GM19025 (cell line): ENCODE data around the gene ZMYM1.
"Not testable (repeated sequence)": the region's sequence is repeated elsewhere in the genome, so short reads cannot be mapped to it uniquely, and the experiment has no call there.

Source experiments
- ATAC-seq: cut with Tn5 transposase; IDR thresholded peaks from one replicate; pipeline ENCODE4 v1.9.1; 2021; ENCODE audit warnings: mild to moderate bottlenecking, low read depth, moderate library complexity; ENCODE audit not compliant: unreplicated experiment

ZMYM1 gene

GRCh38 chr1:35073265-35073811, 5.8 kb upstream of the ZMYM1 start:
- ATAC-seq: no peak

GRCh38 chr1:35076426-35076825, 2.8 kb upstream of the ZMYM1 start:
- ATAC-seq: not testable (repeated sequence)

- ATAC-seq: no peak
These were observed 1.1 kb downstream of the ZMYM1 start for GRCh38 chr1:35080171-35080854.

- ATAC-seq: no peak
These were observed 6.2 kb downstream of the ZMYM1 start for GRCh38 chr1:35085421-35085820.

GRCh38 chr1:35097224-35097623, 18.0 kb downstream of the ZMYM1 start:
- ATAC-seq: no peak

- ATAC-seq: no peak
These were observed 31.9 kb downstream of the ZMYM1 start for GRCh38 chr1:35111106-35111505.

- ATAC-seq: no peak
These were observed 33.5 kb downstream of the ZMYM1 start for GRCh38 chr1:35112668-35113067.

- ATAC-seq: no peak
These were observed 36.5 kb downstream of the ZMYM1 start for GRCh38 chr1:35115459-35116383.

- no peak for ATAC-seq
These were observed 41.4 kb downstream of the ZMYM1 start for GRCh38 chr1:35120458-35121133.

GRCh38 chr1:35122311-35122710, 43.1 kb downstream of the ZMYM1 start:
- ATAC-seq: no peak

GRCh38 chr1:35126546-35126945, 47.4 kb downstream of the ZMYM1 start:
- ATAC-seq: no peak

GRCh38 chr1:35129080-35129479, 49.9 kb downstream of the ZMYM1 start:
- ATAC-seq: no peak

GRCh38 chr1:35136780-35137179, 57.6 kb downstream of the ZMYM1 start:
- no peak for ATAC-seq

- not testable (repeated sequence) for ATAC-seq
These were observed 58.4 kb downstream of the ZMYM1 start for GRCh38 chr1:35137590-35137989.

GRCh38 chr1:35142294-35142693, 63.1 kb downstream of the ZMYM1 start:
- ATAC-seq: not testable (repeated sequence)

- not testable (repeated sequence) for ATAC-seq
These were observed 63.5 kb downstream of the ZMYM1 start for GRCh38 chr1:35142728-35143127.

GRCh38 chr1:35143737-35144508, 64.7 kb downstream of the ZMYM1 start:
- ATAC-seq: no peak

GRCh38 chr1:35145892-35146549, 66.8 kb downstream of the ZMYM1 start:
- not testable (repeated sequence) for ATAC-seq

- no peak for ATAC-seq
These were observed 72.0 kb downstream of the ZMYM1 start for GRCh38 chr1:35151220-35151619.

GRCh38 chr1:35164893-35165292, 85.7 kb downstream of the ZMYM1 start:
- no peak for ATAC-seq
